NCI-H2196 treated with DMSO at 0.1 percent for 48 hours (cell line): Measurements from ENCODE around the gene EHMT1.
"Not testable (repeated sequence)": the region's sequence is repeated elsewhere in the genome, so short reads cannot be mapped to it uniquely, and the experiment has no call there.

Source experiments
- DNase-seq: peaks from one replicate; lab custom pipeline; 2025; ENCODE audit not compliant: unreplicated experiment; lab: John Stamatoyannopoulos, UW

Gene EHMT1

GRCh38 chr9:137757613-137758029 lies 138.8 kb downstream of the EHMT1 start:
- no peak for DNase-seq

DNA sequence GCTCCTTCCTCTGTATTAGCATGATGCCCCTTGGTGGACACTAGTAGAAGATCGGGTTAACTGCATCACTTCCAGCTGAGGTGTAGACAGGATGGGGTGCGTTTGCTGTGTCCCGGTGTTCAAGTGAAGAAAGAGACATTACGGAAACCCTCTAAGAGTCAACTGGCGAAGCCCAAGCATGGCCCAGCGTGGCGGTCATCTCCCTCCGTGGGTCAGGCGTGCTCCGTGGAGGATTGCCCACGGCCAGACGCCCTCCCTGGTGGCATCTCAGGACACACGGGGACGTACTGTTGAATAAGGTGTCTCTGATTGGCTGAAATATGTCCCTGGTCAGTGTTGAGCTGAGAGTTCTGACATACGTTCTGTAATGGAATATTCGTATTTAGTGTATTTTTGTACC lies 139.3 kb downstream of the EHMT1 start:
- DNase-seq, result no peak

DNA sequence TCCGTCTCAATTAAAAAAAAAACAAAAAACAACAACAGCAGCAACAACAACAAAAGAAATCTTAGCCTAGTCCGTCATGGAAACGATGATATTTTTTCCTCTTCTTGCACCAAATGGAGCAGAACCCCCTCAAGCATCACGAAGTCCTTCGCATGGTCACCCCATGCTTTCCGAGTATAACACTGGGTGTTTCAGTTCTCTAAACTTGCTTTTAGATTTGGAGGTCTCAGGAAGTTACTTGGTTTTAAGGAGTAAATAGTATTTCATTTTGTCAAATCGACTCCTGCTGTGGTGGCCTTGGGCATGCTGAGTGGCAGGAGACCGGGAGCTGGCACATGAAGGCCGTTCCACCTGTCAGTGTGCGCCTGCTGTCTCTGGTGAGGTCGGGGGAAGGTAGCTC lies 140.3 kb downstream of the EHMT1 start:
- no peak for DNase-seq

- no peak for DNase-seq
Observed at GRCh38 chr9:137759649-137760321, 141.0 kb downstream of the EHMT1 start.

DNA sequence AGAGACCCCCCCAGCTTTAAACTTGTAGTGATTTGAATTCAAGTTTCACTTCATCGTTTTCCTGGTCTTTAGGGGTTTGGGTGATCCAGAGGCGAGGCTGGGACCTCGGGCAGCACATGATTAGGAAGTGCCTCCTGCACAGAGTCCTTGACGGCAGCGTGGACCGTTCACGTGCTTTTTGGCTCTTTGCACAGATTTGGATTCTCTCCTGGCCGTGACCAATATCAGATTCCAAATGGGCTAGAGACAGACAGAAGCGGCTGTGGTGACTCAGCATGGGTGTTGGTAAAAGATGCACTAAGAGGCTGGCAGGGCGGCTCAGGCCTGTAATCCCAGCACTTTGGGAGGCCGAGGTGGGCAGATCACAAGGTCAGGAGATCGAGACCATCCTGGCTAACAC lies 141.6 kb downstream of the EHMT1 start:
- no peak for DNase-seq

DNA sequence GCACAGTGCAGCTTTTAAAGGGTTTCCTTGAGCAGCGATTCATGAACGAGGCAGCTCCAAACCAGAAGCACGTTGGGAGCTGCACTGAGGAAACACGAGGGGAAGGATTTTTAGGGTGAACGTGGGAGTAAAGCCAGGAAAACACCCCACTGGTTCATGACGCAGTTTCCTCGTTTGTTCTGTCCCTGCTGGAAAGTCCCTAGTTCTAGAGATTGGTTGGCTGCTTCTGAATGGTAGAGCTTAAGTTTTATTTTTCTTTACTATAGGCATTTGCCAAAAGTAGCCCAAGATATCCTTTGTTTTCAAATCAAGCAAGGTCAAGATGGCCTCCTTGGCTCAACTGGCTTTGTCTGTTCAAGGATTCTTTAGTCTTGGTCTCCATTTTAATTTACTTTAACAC lies 142.2 kb downstream of the EHMT1 start:
- no peak for DNase-seq

DNA sequence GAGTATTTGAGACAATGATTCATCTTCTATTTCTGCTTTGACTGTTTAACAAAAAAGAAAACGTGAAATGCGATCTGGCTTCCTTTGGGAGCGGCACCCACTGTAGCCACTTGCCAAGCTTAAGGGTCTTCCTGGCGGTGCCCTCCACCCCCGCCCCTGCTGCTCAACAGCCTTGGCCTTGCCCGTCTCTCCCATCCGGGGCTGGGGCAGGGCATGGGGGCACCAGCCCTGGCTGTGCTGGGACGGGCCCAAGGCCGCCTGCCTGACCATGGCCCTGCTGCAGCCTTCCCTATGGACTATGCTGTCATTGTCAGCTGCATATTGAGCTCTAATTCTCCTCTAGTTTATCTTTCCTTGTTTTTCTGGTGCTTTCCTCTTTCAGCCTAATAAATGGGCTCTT lies 143.0 kb downstream of the EHMT1 start:
- no peak for DNase-seq

DNA sequence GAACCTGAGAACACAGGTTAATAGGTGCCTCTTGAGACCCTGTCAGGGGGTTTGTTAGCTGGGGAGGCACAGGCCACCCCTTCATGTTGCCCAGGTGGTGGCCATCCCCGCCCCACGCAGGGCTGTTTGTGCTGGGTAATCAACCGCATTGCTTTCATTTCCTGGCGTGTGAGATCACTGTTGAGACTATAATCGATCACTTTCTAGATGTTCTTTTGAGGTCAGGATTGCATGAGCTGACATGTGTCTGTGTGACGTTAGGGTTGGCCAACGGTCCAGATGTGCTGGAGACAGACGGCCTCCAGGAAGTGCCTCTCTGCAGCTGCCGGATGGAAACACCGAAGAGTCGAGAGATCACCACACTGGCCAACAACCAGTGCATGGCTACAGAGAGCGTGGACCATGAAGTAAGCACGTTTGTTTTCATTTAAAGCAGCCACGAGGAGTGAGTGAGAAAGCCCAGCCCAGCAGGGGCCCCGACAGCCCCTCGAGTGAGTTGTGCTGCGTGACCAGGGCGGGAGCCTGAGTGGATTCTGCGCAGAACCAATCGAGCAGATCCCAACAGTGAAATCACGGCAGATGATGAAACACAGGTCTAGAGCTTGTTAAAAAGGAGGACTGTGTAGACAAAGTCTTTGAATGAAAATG lies 143.7 kb downstream of the EHMT1 start:
- no peak for DNase-seq

- DNase-seq, result no peak
Observed at GRCh38 chr9:137763271-137763955, 144.6 kb downstream of the EHMT1 start.

GRCh38 chr9:137764171-137764671 lies 145.4 kb downstream of the EHMT1 start:
- DNase-seq, result no peak

DNA sequence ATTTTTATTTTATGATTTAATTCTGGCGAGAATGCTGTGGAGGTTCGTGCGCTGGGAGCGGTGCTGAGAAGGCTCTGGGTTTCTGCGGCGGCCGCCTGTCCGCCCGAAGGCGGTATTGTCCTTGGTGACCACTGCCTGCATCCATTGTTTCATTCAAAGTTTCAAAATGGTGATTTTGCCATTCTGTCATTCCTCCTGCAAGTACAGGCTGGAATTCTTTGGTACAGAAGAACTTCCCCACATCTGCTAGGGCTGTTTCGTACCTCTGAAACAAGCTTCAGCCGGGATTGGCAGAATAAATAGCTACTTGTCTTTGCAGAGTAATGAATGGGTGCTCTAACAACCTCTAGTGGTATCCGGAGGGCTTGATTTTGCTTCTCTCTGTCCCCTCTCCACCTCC lies 146.2 kb downstream of the EHMT1 start:
- no peak for DNase-seq

DNA sequence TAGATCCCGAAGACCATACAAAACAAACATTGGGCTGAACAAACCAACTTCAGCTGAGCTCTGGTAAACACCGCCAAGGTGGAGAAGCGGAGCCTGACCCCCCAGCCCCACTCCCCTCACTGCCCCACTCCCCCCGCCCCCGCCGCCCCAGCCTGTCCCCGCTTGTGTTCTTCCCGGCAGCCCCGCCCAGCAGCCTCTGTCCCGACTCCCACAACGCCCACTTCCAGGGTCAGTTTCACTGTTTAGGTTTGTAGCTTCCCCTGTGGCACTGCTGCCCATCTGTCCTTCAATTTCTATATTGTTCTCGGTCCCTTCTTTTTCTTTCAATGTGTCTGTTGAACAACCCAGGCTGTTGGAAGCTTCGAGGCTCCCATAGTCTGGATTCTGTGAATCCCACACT lies 146.7 kb downstream of the EHMT1 start:
- DNase-seq, result no peak

DNA sequence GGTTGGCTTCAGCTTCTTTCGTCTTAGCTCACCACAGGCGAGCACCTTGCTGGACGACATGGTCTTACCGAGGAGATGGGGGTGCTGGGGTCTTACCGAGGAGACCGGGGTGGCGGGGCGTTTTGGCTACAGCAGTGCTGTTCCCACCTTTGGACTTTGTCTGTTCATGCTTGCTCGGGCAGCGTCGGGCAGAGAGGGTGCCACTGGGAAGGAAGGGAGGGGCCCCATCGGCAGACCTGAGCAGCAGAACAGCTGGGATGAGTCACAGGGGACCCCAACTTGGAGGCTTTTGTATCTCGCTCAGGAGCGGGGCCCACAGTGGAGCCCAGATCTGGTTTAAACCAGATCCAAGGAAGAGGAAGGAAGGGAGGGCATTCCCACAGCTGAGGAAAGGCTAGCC lies 152.8 kb downstream of the EHMT1 start:
- no peak for DNase-seq

- no peak for DNase-seq
Observed at GRCh38 chr9:137772281-137772873, 153.6 kb downstream of the EHMT1 start.

DNA sequence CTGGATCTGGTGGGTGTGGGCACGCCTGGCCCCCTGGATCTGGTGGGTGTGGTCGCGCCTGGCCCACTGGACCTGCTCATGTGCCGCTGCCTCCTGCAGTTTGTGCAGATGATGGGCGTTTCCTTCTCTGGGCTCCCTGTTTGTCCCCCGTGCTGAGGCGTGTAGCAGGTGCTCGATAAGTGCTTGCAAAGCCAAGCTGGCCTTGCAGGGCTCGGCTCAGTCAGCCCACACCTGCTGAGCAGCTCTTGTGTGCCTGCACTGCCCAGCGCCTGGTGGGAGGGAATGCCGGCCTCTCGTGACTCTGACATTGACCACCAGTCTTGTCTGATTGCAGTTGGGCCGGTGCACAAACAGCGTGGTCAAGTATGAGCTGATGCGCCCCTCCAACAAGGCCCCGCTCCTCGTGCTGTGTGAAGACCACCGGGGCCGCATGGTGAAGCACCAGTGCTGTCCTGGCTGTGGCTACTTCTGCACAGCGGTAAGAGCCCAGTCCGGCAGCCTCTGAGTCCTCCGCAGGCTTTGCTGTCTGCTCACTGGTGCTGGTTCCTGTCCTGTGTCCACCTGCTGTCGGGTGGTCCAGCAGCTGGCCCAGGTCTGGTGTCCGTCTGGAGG lies 156.1 kb downstream of the EHMT1 start:
- no peak for DNase-seq

DNA sequence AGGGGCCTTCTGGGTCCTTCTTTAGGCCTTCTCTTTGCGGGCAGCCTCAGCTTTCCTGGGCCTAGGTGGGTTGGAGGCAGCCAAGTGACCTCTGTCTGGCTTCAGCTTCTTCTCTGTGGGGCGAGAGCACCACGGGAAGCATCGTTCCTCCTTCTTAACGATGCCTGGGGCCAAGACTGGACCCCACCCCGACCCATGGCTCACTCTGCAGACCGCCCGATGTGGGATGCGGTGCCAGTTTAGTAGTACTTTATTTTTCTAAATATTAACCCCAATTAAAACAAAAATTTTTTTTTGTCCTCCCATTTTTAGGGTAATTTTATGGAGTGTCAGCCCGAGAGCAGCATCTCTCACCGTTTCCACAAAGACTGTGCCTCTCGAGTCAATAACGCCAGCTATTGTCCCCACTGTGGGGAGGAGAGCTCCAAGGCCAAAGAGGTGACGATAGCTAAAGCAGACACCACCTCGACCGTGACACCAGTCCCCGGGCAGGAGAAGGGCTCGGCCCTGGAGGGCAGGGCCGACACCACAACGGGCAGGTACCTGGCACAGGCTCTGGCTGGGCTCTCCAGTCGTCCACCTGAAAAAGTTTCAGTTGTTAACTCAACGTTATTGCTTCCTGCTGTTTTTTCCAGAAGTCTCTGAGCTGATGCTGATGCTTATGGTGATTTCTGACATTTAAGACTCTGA lies 157.6 kb downstream of the EHMT1 start:
- DNase-seq, result no peak

DNA sequence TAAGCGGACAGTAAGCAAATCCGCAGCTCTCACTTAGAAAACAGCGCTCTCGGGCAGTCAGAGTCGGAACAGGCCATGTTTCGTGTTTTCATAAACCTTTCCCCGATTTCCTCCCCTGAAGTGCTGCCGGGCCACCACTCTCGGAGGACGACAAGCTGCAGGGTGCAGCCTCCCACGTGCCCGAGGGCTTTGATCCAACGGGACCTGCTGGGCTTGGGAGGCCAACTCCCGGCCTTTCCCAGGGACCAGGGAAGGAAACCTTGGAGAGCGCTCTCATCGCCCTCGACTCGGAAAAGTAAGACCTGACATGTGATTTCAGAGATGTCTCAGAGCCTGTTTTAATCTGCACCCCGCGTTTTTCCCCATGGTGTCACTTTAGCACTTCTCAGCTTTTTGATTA lies 159.0 kb downstream of the EHMT1 start:
- no peak for DNase-seq

DNA sequence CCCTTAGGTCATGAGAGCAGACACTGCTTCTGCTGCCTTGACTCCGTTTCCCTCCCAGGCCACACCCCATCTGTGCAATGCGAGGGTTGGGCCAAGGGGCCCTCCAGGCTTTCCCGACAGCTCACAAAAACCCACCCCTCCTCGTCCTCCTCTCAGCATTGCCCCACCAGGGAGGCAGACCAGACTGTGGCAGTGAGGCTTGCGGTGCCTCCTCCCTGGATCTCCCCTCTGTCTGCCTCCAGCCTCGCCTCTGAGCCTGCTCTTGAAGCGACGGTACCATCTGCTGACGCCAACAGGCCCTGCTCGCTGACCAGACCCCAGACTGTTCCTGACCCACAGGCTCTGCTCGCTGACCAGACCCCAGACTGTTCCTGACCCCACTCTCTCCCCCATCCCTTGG lies 159.5 kb downstream of the EHMT1 start:
- DNase-seq, result no peak

- no peak for DNase-seq
Observed at GRCh38 chr9:137778914-137779313, 160.1 kb downstream of the EHMT1 start.

GRCh38 chr9:137780031-137780430 lies 161.2 kb downstream of the EHMT1 start:
- not testable (repeated sequence) for DNase-seq
